GM18870 (cell line): Measurements from ENCODE around the gene RGS11.

Experiments
- ATAC-seq: cut with Tn5 transposase; IDR thresholded peaks from one replicate; pipeline ENCODE4 v1.9.1; 2021; ENCODE audit warnings: moderate library complexity; ENCODE audit not compliant: unreplicated experiment

The RGS11 gene

DNA sequence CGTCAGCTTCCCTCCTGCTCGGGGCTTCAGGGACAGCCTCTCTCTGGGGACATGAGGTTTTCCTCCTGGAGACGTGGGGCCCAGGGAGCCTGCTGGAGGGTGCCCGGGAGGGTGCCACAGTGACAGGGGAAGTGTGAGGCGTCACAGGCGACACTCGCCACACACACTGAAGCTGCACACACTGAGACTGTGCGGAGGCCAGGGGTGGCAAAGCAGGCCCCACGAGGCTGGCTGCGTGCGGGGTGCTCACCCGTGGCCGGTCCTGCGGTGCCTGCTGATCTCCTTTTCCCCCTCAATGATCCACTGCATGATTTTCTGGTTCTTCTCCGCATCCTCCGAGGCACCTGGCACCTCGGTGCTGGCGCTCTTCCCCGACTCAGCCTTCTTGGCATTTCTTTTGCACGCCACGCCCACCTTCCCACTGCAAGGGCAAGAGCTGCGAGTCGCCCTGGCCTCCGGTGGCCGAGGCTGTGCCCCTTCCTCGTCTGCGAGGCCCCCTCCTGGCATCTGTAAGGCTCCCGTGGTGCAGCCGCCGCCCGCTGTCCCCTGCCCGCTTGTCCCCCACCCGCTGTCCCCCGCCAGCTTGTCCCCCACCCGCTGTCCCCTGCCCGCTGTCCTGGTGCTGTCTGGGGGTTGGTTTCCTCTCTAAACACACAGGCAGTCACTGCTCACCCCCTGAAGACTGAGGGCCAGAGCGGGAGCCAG, 21.2 kb upstream of the RGS11 start:
- no peak for ATAC-seq

DNA sequence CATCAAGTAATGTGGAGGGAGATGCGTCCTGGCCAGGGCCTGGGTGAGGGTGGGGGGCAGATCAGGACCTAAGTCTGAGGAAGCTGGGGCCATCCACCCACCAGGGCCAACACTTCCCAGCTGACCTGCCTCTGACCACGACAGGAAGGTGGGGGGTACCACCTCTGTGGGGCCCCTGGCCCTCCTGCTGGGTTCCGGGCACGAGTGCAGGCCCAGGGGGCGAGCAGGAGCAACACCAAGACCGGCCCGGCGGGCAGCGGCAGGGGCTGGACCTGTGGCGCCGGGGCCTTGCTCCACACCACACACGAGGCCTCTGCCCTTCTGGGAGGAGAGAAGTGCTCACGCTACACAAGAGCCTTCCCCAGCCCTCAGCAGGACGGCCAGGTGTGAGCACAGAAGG, 20.5 kb upstream of the RGS11 start:
- no peak for ATAC-seq

DNA sequence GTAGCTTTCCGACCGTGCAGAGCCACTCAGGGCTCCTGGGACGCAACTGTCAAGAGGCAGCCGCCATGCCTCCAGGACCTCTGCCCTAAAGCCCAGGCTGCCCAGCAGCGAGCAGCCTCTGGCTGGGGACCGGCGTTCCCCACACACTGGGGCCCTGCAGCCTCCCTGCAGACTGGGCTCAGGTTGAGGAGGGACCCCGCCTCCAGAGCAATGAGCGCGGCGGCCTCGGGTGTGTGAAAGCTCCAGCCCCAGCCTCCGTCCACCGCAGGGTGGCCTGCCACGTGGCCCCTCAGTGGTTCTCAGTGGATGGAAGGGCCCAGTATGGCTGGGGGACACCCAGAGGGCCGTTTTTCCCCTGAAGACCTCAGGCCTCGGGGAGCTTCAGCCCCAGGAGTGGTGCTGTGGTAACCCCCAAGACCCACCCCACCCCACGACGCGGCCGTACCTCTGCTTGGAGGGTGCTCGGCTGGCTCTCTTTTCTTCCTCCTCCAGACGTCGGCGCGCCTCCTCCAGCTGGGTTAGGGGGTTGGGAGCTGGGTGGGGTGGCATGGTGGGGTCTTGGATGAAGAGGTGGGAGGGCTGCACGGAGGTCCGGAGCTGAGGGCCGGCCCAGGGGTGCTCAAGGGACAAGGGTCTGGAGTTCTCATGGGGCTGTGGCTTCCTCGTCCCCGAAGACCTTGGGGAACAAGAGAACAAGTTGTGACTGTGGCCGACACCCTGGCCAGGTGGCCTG, 17.5 kb upstream of the RGS11 start:
- ATAC-seq = no peak

DNA sequence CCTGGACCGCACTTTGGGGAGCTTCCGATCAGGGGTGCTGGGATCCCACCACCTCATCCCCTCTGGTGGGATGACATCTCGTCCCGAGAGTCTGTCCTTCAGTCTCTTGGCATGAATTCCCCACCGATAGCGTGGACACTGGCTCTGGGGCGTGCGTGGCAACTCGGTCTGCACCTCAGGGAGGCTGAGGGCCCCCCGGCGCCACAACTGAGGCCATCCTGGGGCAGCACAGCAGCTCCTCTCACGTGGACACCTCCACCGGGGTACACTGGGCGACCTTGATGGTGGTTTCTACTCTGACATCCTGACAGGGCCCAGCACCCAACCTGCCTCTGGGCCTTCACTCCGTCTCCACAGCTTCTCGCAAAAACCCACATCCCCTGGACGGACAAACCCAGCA, 15.8 kb upstream of the RGS11 start:
- ATAC-seq = no peak

DNA sequence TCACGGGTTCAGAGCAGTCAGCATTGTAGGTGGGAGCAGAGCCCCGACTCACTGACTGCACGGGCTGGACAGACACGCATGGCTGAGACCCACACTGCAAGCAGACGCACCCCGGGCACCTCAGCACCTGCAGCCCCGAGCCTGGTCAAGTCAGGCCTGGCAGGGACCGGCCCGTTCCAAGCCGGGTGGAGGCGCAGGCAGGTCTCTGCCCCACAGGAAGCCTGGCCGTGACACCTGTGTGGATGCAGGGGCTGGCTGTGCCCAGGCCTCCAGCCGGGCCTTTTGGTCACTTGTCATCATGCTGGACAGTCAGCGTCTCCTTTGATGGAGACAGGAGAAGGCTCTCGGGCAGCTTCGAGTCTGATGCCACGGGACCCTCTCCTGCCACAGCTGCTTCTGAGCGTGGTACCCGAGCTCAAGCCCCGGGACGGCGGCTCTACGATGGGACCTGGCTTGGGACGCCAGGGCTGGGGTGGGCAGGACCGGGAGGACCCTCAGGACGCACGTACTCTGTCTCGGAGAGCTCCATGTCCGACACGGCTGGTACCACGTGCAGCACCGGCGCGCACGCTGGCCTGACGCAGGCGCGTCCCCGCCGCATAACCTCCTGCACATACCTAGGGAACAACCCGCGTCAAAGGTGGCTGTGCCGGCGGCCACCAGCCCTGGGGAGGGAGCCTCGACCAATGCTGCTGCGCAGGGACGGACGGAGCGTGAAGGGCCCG, 15.1 kb upstream of the RGS11 start:
- ATAC-seq = no peak

DNA sequence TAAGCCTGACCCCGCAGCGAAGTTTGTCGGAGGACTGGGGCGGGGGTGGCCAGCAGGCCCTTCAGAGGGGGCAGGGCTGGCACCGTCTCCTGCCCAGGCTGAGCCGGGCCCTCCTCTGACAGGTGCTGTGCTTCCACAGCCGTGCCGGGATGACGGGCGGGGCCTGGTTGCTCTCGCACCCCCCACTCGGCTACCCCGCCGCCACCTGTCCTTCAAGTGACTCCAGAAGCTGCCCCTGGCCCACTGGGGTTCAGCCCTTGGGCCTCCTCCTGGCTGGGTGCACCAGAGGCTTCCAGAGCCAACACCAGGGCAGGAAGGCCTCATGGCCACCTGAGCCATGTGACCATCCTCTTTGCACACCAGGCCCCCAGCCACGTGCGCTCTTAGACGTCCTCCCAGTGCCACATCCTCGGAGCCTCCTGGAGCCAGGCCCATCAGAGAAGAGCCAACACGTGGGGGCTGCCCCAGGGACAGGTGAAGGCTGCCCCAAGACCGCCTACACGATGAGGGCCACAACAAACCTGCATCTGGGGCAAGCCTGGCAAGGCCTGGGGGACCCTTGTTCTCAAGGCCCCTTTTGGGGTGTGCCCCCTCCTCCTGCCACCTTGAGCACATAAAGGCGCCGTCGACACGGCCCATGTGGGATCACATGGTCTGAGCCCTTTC, 14.4 kb upstream of the RGS11 start:
- no peak for ATAC-seq

DNA sequence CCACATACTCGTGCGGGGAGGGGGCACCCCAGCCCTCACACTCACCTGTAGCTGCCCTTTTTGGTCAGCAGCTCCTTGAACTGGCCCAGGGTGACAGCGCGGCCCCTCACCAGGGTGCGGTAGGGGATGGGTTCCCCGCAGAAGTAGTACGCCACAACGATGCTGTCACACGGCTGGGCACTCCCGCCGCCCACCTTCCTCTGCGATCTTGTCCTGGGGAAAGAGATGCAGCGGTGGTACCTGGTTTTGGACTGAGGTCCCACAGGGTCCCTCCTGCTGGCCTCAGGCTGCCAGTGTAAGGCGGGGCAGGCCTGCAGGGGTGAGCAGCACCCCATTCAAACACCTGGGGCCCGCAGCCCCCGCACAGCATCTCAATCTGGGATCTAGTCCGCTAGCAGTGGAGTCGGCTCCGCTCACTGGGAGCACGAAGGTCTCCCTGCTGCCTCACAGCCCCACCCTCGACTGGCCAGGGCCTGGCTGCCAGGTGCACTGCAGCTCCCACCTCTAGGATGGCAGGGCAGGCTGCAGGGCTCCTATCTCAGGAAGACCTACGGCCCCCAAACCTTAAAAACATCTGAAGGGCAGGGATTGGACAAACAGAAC, 13.8 kb upstream of the RGS11 start:
- no peak for ATAC-seq

DNA sequence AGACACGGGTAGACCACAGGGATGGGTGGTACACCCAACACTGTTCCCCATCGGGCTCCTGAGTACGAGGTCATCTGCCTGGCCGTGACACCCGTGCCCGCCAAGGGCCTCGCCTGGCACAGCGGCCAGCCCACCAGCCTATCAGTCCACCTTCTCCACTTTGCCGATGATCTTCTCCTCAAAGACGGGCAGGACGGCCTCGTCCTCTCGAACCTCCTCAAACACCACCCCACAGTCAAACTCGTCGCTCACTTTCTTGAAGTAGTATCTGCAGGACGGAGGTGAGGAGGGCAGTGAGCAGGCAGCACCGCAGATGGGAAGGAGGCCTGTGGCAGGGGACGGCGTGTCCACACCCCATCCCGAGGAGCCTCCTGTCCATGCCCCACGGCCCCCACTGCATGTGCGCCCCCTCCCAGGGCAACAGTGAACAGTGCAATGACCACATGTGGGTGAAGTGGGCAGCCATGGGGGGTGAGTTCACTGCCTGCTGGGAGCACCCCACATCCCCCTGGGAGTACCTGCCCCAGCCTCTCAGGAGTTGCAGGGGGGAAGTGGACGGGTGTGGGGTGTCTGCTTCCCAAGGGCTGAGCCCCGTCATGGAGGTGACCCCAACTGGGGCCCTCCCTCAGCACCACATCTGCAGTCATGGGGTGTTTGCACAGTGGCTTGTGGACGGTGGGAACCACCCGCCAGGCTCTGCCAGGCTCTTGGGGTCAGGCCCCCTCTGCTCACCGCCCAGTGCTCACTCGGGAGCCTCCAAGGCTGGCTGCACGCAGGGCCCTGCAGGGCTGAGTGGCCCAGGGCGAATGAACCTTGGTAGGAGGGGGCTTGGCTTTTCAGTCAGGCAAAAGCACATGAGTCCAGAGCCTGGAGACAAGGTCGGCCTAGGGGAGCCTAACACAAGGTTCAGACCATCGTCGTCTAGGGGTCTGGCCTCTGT, 12.5 kb upstream of the RGS11 start:
- ATAC-seq = no peak

DNA sequence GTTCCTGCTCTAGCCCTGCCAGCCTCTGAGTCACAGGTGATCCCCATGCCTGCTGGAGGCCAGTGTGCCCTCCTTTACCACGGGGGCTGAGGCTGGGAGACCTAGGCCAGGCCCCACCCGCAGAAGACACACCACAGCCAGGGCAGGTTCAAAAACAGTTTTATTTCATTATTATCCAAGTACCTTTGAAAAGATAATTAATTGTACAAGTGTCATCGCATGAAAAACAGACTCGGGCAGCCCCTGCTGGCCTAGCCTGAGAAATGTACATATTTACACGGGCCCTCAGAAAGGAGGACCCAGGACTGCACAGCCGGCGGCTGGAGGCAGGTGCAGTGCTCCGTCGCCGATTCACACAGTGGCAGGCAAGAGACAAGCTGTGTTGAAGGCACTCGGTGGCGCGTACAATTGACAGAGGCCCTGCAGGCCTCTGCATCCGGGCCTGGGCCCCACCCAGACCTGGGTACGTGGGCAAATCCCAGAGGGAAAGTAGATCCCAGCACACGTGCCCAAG, 11.6 kb upstream of the RGS11 start:
- no peak for ATAC-seq

DNA sequence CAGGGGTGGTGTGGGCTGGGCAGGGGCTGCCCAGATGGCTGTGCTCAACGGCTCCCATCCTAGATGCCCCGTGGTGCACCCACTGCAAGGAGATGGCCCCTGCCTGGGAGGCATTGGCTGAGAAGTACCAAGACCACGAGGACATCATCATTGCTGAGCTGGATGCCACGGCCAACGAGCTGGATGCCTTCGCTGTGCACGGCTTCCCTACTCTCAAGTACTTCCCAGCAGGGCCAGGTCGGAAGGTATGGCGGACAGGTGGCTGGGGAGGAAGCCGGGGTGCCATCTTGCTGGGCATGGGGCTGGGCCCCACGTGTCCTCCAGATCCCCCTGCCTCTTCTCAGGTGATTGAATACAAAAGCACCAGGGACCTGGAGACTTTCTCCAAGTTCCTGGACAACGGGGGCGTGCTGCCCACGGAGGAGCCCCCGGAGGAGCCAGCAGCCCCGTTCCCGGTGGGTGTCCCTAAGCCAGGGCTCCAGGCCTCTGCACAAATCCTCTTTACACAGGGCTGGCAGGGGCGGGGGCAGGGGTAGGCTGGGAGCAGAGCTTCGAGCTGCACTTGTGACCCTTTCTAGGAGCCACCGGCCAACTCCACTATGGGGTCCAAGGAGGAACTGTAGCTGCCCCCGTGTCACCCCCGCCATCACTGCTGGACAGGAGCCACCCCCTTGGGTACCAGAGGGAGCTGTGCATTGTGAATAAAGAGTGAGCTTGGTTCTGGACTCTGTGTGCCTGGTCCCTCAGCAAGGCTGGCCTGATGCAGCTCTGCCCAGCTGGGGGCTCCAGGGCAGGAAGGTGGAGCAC, 10.9 kb upstream of the RGS11 start:
- ATAC-seq = no peak

DNA sequence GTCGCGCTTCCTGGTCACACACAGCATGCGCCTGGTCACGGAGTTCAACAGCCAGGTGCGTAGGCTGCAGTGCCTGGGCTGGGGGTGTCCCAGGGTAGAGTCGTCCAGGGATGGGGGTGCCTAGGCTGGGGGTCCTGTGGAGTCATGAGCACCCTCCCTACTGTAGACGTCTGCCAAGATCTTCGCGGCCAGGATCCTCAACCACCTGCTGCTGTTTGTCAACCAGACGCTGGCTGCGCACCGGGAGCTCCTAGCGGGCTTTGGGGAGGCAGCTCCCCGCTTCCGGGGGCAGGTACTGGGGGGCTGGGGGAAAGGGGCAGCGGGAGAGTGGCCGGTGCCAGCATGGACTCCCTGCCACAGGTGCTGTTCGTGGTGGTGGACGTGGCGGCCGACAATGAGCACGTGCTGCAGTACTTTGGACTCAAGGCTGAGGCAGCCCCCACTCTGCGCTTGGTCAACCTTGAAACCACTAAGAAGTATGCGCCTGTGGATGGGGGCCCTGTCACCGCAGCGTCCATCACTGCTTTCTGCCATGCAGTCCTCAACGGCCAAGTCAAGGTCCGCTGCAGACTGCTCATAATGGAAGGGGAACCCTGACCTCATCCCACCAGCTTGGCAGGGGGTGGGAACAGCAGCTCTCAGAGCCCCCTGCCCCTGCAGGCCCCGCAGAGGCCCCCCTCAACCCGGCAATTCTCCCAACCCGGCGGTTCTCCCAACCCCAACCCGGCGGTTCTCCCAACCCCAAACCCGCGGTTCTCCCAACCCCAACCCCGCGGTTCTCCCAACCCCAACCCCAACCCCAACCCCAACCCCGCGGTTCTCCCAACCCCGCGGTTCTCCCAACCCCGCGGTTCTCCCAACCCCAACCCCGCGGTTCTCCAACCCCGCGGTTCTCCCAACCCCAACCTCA, 9.7 kb upstream of the RGS11 start:
- no peak for ATAC-seq

DNA sequence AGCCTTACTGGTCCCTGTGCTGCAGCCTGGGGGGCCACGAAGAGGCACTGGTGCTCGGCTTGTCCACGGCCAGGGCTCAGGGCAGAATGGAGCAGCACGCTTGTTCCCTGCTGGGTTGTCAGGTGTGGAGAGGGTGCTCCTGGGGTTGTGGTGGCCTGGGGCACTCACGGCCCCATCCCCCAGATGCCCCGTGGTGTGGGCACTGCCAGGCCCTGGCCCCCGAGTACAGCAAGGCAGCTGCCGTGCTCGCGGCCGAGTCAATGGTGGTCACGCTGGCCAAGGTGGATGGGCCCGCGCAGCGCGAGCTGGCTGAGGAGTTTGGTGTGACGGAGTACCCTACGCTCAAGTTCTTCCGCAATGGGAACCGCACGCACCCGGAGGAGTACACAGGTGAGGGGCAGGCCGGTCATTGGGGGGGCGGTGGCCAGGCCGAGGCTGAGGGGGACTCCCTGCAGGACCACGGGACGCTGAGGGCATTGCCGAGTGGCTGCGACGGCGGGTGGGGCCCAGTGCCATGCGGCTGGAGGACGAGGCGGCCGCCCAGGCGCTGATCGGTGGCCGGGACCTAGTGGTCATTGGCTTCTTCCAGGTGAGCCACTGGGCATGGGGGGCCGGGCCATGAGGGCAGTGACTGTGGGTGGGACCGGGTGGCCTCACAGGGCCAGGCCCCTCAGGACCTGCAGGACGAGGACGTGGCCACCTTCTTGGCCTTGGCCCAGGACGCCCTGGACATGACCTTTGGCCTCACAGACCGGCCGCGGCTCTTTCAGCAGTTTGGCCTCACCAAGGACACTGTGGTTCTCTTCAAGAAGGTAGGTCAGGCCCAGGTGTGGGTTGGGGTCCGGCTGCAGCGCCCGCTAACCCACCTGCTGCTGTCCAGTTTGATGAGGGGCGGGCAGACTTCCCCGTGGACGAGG, 8.7 kb upstream of the RGS11 start:
- no peak for ATAC-seq

DNA sequence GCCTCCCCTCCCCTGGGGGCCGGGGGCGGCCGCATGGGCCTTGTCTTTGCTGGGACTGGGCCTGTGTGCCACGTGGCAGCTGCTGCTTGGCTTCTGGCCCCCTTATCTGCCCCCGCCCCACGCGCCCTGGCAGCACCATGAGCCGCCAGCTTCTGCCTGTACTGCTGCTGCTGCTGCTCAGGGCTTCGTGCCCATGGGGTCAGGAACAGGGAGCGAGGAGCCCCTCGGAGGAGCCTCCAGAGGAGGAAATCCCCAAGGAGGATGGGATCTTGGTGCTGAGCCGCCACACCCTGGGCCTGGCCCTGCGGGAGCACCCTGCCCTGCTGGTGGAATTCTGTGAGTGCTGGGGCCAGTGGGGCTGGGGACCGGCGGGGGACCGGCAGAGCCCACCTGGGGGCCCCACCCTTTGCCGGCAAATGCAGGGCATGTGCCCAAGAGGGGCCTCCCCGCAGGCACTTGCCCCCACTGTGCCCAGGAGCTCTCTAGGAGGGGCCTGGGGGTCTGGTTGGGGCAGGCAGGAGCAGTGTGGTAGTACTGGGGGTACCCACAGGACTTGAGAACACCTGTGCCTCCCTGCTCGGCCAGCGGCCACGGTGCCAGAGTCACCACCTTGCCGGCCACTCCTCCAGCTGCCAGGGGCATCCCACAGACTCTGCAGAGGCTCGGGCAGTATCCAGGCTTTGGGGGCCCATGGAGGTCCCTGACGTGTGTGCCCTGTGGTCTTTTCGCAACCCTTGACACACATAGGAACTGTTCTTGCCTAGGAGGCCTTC, 7.5 kb upstream of the RGS11 start, which contains the start of gene PDIA2:
Gene PDIA2, plus strand, starts transcription at position 132 of the 773 bp plus-strand sequence. Its CDS starts 6 bp downstream, at position 138.
- no peak for ATAC-seq

DNA sequence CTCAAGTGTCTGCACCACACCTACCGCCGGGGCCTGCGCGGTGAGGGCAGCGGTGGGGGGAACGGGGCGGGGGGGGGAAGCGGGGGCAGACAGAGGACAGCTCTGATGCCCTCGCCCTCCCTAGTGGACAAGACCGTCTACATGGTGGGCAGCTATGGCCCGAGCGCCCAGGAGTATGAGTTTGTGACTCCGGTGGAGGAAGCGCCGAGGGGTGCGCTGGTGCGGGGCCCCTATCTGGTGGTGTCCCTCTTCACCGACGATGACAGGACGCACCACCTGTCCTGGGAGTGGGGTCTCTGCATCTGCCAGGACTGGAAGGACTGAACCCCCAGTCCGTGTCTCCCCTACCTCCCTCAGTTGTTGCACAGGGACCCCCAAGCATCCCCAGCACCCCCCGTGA, 6.7 kb upstream of the RGS11 start:
- no peak for ATAC-seq

DNA sequence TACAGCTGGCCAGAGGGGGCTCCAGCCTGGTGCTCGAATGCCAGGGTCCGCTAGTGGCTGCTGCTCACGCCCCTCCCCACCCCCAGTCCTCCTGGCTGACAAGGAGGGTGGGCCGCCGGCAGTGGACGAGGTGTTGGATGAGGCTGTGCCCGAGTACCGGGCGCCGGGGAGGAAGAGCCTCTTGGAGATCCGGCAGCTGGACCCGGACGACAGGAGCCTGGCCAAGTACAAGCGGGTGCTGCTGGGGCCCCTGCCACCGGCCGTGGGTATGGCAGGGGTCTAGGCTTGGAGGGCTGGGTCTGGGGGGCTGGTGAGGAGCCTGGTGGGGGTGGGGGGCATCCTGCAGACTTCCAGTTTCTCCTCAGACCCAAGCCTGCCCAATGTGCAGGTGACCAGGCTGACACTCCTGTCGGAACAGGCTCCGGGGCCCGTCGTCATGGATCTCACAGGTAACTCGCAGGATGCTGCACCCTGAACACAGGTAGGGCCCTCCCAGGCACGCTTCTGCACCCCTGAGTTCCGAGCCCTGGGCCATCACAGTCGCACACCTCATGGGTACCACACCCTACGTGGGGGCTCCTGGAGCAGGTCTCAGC, 6.0 kb upstream of the RGS11 start:
- ATAC-seq = no peak
